Stomach (tissue), 4 donors: ENCODE data around the gene ZDHHC11.

Source experiments
- CTCF ChIP-seq, 7 experiments: fragments of 450-650 bp in 4 of 7; fragments of 200-600 bp in 3 of 7; sonication (generic) in 3 of 7; IDR thresholded peaks; one replicate each; pipeline ENCODE4 v1.5.1; 2016 to 2019; ENCODE audit warnings: antibody characterized with exemption in 7 of 7, control low read depth in 2 of 7, mild to moderate bottlenecking in 1 of 7
- EP300 ChIP-seq: sonication (generic); formaldehyde crosslinking; IDR thresholded peaks from one replicate; pipeline ENCODE4 v1.6.1; 2017; ENCODE audit warnings: antibody characterized with exemption
- POLR2A ChIP-seq, 4 donors: fragments of 450-650 bp; IDR thresholded peaks; one replicate each; pipeline ENCODE4 v1.6.1; 2016; ENCODE audit warnings: antibody characterized with exemption in 4 of 4, control low read depth in 2 of 4, mild to moderate bottlenecking in 1 of 4, moderate library complexity in 1 of 4
- POLR2AphosphoS5 ChIP-seq, 3 donors: sonication (generic); formaldehyde crosslinking; IDR thresholded peaks; one replicate each; pipeline ENCODE4 v1.6.1; 2016; ENCODE audit warnings: antibody characterized with exemption in 3 of 3

GRCh38 chr5:751496-751895 lies 99.3 kb downstream of the ZDHHC11 start:
- TF ChIP-seq POLR2A (IDR thresholded peaks at IDR 0.05) (no peak), POLR2AphosphoS5 (IDR thresholded peaks at IDR 0.05) (no peak), CTCF (IDR thresholded peaks at IDR 0.05) (no peak), EP300 (no peak)
